SKM-1 (cell line): Measurements from ENCODE around the gene ZSWIM6.

ENCODE experiments used
- DNase-seq: peaks from one replicate; lab custom pipeline; 2025; ENCODE audit not compliant: unreplicated experiment; lab: John Stamatoyannopoulos, UW

ZSWIM6 gene

DNA sequence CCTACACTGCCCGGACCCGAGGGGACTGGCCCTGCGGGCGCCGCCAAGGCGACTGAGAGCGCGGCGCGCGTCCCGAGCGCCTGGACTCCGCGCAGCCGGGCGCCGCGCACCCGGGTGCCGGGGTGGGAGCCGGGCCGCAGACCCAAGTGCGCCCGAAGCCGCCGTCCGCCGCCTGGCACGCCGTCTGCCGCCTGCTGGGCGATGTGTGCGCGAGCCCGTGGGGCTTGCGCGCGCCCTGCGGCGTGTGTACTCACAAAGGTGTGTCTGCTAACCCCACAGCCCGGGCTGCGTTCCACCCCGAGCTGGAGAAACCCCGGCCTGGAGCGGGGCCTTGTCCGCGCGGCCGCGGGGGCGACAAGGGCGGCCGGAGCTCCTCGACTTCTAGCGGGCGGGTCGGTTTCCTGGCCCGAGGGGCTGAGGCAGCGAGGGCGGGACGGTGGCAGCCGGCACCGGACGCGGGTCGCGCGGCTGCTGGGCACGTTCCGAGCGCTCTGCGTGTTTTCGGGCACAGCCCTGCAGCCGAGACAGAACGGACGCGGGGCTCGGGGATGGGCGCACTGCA is 1.1 kb upstream of the ZSWIM6 start:
- no peak for DNase-seq

DNA sequence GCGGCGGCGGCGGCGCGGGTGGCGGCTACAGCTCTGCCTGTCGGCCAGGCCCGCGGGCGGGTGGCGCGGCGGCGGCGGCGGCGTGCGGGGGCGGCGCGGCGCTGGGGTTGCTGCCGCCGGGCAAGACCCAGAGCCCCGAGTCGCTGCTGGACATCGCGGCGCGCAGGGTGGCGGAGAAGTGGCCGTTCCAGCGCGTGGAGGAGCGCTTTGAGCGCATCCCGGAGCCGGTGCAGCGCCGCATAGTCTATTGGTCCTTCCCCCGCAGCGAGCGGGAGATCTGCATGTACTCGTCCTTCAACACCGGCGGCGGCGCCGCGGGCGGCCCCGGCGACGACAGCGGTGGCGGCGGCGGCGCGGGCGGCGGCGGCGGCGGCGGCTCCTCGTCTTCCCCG is 296 bp downstream of the ZSWIM6 start:
- no peak for DNase-seq

DNA sequence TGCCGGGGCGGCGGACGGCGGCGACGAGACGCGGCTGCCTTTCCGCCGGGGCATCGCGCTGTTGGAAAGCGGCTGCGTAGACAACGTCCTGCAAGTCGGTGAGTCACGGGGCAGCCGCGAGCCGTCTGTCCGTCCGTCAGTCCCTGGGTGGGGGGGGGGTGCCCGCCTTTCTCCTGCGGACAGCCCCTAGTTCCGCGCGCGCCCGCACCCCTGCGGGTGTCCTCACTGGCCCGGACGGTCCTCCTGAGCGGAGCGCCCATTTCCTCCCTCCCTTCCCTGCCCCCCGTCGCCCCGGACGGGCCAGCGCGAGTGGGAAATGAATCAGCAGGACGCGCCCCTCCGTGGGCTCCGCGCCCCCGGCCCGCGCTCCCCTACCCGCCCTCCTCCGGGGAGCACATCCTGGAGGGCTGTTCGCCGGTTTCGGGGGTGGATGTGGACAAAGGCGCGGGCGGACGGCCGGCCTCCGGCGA is 828 bp downstream of the ZSWIM6 start:
- no peak for DNase-seq

DNA sequence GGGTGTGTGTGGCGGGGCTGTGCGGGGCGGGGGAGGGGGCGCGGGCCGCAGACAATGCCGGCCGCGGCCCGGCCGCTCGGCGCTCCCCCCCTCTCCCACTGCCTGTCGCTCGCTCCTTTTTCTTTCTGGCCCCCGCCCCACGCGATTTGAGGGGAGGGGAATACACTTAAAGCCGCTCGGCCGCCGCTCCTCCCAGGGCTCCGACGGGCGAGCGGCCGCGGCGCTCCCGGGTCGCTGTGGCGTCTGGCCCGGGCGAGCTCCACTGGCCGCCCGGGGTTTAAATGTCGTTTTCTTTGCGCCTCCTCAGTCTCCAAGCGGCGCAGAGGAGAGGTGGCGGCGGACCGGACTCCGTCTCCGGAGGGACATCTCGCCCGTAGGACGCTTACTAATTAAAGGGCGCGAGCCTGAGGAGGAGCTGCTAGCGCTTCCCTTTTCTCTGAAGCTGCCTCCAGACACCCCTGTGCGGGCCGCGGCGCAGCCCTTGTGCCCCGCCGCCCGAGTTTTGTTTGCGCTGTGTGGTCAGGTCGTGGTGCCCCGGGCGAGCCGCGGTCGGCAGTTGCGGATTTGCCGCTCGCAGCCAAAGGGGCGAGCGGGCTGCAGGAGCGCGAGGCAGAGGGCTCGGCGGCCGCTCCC is 1.4 kb downstream of the ZSWIM6 start:
- DNase-seq: no peak

DNA sequence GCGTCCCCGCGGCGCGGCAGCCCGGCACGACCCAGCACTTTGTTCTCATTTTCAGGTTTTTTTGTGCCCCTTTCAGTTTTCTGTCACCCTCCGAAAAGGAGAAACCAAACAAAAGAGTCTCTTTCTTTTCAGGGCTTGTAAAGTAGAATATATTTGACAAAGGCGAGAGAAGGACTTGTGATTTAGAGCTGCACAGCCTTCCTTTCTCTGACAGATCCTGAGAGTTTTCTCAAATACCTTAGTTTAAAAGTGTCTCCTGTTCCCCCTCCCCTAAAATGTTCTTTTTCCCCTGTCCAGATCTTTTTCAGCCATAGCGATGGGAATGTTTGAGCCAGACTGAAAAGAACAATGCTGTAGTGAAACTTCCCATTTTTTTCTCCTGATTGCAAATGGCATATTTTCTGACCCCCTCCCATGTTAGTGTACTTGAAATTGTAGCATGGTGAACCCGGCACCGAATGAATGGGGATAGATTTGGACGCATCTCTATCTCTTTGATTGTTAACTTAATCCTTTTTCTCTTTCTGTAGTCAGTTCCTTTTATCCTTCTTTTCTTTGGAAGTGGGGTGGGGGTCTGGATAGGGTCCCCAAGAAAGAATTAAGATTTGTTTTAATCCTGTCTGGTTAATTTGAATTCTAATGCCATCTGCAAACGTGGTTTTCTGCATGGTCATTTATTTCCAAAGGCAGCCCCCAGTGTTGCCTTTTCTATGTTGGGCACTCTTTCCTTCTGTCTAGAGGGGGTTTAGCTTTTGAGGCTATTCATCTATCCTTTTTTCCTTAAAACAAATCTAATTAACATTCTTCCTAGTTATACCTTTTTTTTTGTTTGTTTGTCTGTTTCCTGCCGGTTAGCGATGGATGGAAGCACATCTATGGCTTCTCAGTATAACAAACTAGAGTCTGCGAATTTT is 2.2 kb downstream of the ZSWIM6 start:
- DNase-seq: no peak

DNA sequence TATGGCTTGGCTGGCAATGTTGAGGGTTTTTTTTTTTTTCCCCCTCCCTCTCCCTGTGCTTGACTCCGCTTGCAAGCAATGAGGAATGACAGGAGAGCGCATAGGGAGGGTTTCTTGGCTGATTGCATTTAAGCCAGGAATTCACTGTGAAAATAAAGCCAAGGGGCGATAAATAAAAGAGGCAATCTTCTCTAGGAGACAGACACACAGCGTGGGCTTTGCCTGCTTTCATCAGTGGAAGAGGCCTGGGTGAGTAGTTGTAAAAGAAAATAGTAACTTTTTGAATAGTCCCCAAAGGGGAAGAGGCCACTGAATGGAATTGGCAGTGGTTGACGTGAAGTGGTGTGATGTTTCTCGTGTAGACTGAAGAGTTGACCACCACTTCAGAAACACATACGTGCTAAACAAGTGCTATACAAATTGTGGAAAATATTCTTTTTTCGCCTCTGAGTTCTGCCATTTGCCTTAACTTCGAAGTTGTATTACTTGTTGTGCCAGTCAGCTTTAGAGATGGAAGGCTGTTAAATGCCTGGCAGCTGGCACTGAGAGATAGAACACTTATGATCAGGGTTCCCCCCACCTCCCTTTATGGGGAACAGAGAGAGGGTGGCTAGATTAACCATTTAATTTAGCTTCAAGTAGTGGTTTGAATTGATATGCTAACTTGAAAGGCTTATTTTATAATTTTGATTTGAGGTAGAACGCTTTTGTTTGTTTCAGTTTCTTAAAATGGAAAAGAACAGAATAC is 3.0 kb downstream of the ZSWIM6 start:
- no peak for DNase-seq

DNA sequence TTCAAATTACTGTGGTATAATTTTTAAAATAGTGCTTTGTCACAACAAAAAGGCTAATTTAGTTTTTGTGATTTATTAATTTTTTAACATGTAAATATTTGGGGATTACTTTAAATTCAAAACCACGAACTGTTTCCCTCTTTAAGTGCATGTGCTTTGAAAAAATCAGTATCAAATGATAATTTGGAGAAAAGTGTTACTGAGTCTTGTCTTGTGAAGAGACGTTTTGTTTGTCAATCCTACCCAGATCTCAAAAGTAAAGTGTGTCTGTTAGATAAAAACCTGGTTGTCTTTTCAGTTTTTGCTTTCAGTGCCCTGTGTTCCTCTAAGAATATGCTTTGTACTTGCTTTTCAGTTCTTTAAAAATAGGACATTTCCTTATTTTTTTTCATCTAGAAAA is 7.7 kb downstream of the ZSWIM6 start:
- no peak for DNase-seq

DNA sequence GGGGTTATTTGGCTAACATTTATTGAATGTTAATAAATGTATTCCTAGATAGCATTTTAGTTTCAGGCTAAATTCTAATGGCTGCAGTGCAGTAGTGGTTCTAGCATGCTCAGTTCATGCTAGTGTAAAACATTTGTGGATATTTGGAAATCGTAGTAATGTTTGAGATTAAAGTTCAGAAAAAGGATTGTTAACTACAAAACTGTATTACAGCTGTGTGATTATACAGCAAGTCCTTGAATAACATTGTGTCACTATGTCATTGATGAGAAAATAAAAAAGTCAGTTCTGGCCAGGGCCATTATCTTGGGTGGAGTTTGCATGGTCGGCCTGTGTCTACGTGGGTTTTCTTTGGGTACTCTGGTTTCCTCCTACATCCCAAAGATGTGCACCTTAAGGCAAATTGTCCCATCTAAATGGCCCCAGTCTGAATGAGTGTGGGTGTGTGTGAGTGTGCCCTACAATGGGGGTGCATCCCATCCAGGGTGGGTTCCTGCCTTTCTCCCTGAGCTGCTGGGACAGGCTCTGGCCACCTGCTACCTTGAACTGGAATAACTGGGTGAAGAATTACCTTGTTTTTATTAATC is 8.8 kb downstream of the ZSWIM6 start:
- no peak for DNase-seq

DNA sequence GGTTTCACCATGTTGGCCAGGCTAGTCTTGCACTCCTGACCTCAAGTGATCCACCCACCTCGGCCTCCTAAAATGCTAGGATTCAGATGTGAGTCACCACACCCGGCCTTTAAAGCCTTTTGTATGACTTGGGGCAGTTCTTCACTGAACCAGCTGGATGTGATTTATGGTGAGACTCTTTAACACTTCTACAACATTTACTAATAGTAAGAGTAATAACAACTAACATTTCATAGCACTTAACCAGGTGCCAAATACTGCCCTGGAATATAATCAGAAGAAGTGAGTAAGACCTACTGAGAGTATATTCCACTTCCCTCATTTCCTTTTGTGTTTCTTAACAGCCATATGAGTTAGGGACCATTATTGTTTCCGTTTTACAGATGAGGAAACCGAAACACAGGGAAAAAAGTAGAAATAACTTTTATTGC is 10.0 kb downstream of the ZSWIM6 start:
- DNase-seq: peak; percentile 36

DNA sequence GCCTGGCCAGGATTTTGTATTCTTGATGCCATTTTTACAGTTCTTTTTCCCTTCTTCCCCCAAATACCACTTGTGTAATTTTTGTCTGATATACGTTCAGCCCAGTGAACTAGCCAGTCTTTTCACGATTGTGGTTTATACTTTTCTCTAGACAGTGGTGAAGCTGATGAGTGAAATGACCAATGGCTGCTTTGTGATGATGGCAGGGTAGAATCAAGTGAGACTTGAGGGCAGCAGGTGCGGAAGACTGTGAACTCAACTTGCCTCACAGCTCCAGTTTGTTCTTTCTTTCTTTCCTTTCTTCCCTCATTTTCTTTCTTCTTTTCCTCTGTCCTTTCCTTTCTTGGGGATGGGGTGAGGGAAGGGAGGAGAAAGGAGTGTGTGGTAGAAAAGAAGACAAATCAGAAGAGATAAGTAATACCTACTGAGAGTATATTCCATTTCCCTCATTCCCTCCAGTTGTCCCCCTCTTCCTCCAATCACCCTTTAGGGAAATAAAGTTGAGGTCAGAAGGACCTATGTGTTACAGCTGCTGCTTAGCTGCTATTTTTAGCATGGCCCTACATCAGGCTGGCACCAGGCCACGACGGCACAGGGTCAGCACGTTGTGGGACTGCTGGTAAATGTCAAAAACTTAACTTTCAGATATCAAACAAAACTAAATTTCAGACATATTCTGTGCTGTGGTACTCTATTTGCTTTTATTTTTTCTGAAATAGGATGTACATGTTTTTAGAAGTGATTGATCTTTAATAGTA is 12.3 kb downstream of the ZSWIM6 start:
- no peak for DNase-seq

DNA sequence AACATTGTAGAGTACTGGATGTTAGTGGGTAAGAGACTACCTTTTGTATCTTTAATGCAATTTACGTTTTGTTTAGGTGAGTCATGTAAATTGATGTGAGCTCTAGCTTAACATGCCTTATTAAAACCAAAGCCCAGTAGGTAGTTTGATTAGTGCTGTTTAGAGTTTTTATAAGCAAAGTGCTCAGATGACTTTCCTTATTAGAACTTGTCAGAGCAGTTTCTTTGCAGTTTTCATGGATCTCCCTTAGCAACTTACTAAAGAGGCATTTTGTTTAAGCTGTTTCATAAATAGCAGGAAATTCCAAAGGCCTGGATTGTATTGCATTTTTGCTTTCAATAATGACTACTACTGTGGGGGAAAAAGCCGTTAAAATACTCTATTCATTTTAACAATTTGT is 14.5 kb downstream of the ZSWIM6 start:
- DNase-seq: no peak

DNA sequence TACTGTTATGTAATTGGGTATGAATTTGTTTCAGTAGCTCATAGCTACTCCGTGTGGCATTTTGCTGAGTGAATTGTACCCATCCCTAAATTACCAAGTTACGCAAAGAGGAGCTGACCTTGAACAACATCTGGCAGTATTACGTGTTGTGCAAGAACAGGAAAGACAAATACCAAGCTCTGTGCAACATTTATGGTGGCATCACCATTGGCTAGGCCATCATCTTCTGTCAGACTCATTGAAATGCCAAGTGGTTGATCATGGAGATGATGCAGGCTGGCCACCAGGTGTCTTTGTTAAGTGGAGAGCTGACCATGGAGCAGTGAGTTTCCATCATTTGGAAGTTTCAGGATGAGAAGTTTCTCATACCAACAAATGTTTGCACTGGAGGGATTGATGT is 15.0 kb downstream of the ZSWIM6 start:
- DNase-seq: no peak

DNA sequence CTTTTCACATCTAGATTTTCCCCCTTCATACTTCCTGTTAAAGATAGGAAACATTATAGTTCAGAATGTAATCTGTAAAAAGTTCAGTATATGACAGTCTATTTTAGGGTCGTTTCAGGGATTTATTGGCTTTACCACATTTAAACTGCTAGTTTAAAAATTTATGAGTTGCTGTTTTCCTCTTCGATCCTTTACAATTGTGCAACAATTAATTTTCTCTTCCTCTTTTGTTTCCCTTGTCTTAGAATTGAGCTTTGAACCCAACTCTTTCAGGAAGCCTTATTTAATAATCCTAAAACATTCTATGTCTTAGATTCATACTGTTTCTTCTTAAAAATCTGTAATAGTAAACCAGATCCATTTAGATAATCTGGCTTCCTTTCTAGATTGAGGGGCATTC is 16.4 kb downstream of the ZSWIM6 start:
- peak; percentile 44 for DNase-seq

DNA sequence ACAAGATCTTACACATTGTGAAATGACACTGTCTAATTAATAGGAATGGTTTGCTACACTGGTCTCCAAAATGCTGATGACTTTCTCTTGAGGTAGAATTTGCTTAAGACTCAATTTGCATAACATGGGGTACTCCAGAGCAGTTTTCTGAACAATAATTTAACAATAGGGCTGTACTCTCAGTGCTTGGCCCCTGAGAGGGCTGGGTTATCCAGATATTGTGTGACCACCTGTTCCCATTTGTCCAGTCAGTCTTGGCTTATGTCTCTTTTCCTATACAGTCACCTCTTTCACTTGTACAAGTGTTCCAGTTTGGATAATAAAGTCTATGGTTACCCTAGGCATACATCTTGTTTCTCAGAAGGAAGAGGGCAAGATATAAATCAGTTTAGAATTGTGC is 17.9 kb downstream of the ZSWIM6 start:
- DNase-seq: no peak

DNA sequence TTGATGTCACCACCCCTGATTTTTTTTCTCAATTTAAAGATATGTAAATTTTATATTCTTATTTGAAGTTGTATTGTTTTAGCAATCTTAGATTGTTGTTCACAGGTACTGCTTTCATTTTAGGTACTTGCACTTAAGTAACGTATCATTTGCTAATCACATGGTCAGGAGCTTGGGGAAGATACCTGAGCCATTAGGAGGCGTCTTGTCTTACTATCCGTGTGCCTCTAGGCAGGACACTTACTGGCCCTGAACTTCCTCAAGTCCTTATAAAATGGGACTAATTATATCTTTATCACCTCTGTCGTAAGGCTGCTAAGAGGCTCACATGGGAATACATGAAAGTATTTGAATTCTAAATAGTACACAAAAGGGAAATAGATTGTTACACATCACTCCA is 18.5 kb downstream of the ZSWIM6 start:
- no peak for DNase-seq

DNA sequence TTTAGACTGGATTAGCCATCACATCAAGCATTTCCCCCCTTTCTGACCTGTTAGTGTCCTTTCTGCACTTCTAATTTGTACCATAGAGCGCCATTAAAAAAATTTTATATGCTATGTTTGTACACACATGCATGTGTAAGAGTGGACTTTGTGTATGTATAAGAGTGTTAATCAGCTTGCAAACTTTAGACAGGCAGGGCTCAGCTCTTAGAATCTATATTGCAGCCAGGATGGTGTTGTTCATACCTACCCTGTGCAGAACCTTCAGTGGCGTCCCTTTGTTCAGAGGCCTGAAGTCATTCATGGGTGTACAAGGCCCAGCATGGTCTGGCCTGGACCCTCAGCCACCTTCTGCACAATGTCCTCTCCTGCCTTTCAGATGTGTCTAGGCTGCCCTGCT is 19.7 kb downstream of the ZSWIM6 start:
- DNase-seq: no peak

DNA sequence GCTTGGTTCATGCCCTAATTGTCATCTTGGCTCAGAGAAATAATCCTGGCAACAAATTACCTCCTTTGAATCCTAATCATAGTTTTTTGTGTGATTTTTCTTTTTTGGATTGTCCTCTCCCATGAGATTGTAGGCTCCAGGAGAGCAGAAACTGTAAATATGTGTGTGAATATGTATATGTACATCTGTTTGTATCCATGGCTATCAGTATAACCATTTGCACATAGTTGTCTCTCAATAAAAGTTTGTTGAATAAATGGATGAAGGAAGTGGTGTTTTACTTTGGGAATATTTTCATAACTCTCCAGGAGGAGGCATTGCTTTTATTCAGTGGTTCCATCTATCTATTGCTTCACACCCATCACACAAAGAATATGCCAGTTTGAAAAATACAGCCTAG is 20.1 kb downstream of the ZSWIM6 start:
- no peak for DNase-seq

DNA sequence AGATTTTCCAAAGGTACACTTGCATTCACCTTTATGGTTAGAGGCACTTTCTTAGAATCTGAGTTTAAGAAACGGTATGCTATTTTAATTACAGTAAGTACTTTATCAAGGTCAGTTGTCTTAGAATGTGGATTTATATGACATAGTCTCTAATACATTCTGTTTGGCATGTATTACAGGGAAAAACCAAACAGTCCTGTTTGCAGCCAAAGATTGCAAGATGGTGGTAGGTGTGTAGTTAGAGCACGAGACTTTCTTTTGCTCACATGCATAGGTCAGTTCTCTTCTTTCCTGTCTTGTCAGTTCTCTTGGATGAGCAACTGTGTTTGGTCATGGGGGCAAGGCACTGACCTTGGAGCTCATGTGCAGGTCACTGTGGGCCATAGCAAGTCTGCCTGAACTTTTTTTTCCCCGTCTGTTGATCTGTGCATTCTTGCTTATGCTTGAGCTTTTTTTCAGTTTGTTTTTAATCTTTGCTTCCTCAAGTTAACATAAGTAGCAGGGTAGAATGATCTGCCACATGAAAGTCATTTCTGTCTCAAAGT is 20.6 kb downstream of the ZSWIM6 start:
- DNase-seq: no peak

DNA sequence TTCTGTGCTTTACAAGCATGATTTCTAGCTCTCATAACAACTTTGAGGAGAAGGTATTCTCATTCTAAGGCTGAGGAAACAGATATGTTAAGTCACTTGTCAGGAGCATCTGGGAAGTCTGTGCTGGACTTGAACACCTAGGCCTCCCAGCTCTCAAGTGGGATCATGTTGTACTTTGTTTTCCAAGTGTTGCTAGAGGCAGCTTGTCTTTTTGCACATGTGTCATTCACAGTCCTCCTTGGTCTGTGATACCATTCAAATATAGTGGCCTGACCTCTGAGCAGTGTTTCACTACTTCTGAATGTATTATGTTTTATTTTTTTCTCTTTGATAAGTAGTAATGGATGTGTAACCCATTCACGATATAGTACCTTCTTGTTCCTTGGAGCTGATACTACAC is 21.2 kb downstream of the ZSWIM6 start:
- DNase-seq: no peak

DNA sequence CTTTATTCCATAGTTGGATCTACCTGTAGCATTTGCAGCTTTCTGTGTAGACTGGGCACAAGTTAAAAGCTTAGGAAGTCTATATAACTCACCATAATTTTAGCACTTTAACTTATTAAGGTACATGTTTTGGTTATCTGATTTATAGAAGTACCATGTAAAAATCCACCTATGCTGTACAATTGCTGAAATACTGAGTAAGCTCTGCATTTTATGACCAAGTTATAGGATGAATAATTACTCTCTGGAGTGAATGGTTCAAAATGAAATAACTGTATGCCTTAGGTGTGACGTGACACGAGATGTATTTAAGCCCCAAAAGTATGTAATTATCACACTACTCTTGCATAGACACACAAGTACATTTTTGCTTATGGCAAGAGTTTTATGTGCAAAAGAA is 22.1 kb downstream of the ZSWIM6 start:
- DNase-seq: no peak
